ENCODE data around the gene SHISA7. TPM values are rescaled to one million over a fixed set of nuclear protein-coding genes. Genes with fewer than 3 reads are reported as not detected.
"Not testable (repeated sequence)": the region's sequence is repeated elsewhere in the genome, so short reads cannot be mapped to it uniquely, and the experiment has no call there.

The SHISA7 gene
- total and polyA plus RNA-seq, 5 donors from 2014 or later = not detected

DNA sequence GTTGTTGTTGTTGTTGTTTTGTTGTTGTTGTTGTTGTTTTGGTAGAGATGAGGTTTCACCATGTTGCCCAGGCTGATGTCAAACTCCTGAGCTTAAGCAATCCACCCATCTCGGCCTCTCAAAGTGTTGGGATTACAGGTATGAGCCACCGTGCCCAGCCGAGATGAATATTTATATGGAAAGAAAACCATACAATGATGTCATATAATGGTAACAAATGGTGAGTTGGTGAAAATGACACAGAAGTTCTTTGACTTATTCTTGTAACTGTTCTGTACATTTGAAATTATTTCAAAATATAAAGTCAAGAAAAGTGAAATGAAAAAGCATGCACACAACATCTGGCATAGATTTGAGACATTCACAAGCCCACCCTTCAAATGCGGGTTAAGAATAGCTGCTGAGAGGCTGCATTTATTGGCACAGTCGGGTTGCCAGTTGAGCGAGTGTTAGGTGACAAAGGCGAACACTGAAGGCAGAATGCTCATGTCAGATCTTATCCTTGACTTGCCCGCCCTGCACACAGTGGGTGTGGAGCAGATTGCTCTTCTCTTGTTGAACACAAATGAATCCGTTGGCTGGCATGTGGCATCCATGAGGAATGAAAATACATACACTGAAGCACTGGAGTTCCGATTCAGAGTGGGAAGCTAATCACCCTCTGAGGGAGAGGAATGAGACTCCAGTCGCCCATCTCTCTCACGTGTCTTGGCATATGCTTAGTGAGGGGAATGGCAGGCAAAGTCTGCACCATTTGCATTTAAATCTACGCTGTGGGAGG is 19.7 kb downstream of the SHISA7 start:
- no peak for DNase-seq
- Mint-ChIP-seq H3K27ac (no peak overlapping the region), H3K27me3 (peaks cover 18% of the 10 kb centered on the region), H3K4me1 (peaks cover 0 to 17% (median 5%) of the 10 kb centered on the region in 4 donors), H3K9me3 (peaks cover 0 to 2% (median 0%) of the 10 kb centered on the region in 7 donors), H3K4me3 (no peak overlapping the region), H3K36me3 (no peaks in the 10 kb centered on the region)
- no peak overlapping the region for H3K4me3 ChIP-seq (ENCODE audit: low read depth, low read length)
- ATAC-seq (ENCODE audit: low read depth in 2 of 2) = no peak
- no peaks in the 10 kb centered on the region for H3K9me3 ChIP-seq (ENCODE audit: control insufficient read depth in 2 of 2, low read length in 2 of 2)
- no peak overlapping the region for H3K27ac ChIP-seq (ENCODE audit: insufficient read depth, low read length, poor library complexity, severe bottlenecking)
- no peaks in the 10 kb centered on the region for H3K36me3 ChIP-seq (ENCODE audit: control insufficient read depth, insufficient read depth, low read length)
- peaks cover 9% of the 10 kb centered on the region for H3K4me1 ChIP-seq (ENCODE audit: control insufficient read depth, insufficient read depth, low read length, poor library complexity, severe bottlenecking)
- H3K27me3 ChIP-seq (ENCODE audit: control insufficient read depth, insufficient read depth, low read length) = peaks cover 2% of the 10 kb centered on the region

DNA sequence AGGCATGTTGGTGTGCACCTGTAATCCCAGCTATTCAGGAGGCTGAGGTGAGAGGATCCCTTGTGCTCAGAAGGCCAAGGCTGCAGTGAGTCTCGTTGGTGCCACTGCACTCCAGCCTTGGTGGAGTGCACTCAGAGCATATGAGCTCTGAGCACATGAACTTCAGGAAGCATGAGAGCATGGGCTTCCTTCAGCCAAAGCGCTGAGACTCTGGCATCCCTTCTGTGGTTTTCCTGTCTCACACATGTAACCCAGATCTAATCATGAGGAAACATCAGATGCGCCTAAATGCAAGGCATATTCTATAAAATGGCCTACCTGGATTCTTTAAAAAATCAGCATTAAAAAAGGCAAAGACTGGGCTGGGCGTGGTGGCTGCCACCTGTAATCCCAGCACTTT is 21.8 kb downstream of the SHISA7 start:
- H3K9me3 ChIP-seq (ENCODE audit: control insufficient read depth in 2 of 2, low read length in 2 of 2); H3K4me1 ChIP-seq (ENCODE audit: control insufficient read depth, insufficient read depth, low read length, poor library complexity, severe bottlenecking); H3K36me3 Mint-ChIP-seq; H3K36me3 ChIP-seq (ENCODE audit: control insufficient read depth, insufficient read depth, low read length); H3K4me3 ChIP-seq (ENCODE audit: low read depth, low read length); H3K27me3 ChIP-seq (ENCODE audit: control insufficient read depth, insufficient read depth, low read length); H3K27ac ChIP-seq (ENCODE audit: insufficient read depth, low read length, poor library complexity, severe bottlenecking); H3K9me3 Mint-ChIP-seq: not testable (repeated sequence)
- DNase-seq = peak in 1 of 3 donors; percentile 34
- Mint-ChIP-seq H3K27ac (peak overlapping the region in 1 of 3 donors; percentile 38), H3K4me3 (peak overlapping the region in 2 of 4 donors; percentile 26 to 63), H3K27me3 (peaks cover 20% of the 10 kb centered on the region), H3K4me1 (peaks cover 0 to 21% (median 5%) of the 10 kb centered on the region in 4 donors)
- peak in 1 of 2 donors; percentile 60 for ATAC-seq (ENCODE audit: low read depth in 2 of 2)

DNA sequence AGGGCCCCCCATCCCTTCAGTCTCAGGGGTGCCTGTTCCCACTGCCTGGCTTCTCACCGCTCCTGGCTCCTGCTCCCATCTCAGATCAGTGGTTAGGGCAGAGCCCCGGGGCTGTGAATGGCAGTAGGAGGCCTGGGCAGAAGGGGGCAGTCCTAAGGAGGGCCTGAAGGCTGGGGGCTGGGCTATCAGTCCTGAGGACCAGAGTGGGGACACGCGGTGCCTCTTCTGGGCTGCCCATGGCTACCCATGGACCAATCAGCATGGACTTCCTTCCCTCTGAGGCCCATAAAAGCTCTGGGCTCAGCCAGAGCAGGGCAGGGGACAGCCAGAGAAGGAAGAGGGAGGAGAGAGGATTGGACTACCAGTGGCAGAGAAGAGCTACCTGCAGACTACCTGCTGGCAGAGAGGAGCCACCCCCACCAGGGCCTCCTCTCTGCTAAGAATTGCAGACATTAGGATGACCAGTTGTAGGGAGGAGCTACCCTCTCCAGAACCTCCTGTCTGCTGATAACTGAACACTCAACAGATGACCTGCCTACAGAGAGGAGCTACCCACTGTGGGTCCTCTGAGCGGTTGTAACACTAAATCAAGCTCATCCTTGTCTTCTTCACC is 23.4 kb downstream of the SHISA7 start:
- no peak overlapping the region for H3K27ac ChIP-seq (ENCODE audit: insufficient read depth, low read length, poor library complexity, severe bottlenecking)
- Mint-ChIP-seq H3K4me1 (peaks cover 0 to 21% (median 5%) of the 10 kb centered on the region in 4 donors), H3K9me3 (peaks cover 0 to 1% (median 0%) of the 10 kb centered on the region in 7 donors), H3K27me3 (peaks cover 21% of the 10 kb centered on the region), H3K27ac (no peak overlapping the region), H3K36me3 (no peaks in the 10 kb centered on the region), H3K4me3 (no peak overlapping the region)
- H3K4me1 ChIP-seq (ENCODE audit: control insufficient read depth, insufficient read depth, low read length, poor library complexity, severe bottlenecking) = peaks cover 9% of the 10 kb centered on the region
- no peaks in the 10 kb centered on the region for H3K36me3 ChIP-seq (ENCODE audit: control insufficient read depth, insufficient read depth, low read length)
- H3K9me3 ChIP-seq (ENCODE audit: control insufficient read depth in 2 of 2, low read length in 2 of 2) = no peaks in the 10 kb centered on the region
- no peak overlapping the region for H3K4me3 ChIP-seq (ENCODE audit: low read depth, low read length)
- DNase-seq = no peak
- no peak for ATAC-seq (ENCODE audit: low read depth in 2 of 2)
- peaks cover 2% of the 10 kb centered on the region for H3K27me3 ChIP-seq (ENCODE audit: control insufficient read depth, insufficient read depth, low read length)

DNA sequence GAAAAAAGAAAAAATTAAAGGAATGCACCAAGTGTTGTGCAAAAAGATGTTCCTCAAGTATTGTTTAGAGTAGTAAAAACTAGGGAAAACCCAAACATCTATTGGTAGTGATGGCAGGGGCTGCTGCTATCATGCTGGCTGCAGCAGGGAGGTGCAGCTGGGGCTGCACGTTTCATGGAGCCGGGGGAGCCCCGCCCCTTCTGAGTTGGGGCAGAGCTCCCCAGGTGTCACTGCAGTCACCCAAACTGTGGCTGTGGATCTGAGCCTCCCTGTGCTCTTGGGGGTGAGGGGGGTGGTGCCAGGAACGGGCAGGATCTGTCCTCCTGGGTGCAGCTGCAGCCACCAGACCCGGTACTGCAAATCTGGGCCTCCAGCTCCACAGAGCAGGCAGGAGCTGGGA is 24.0 kb downstream of the SHISA7 start:
- DNase-seq = no peak
- Mint-ChIP-seq H3K4me1 (peaks cover 0 to 21% (median 5%) of the 10 kb centered on the region in 4 donors), H3K4me3 (no peak overlapping the region), H3K36me3 (no peaks in the 10 kb centered on the region), H3K27ac (no peak overlapping the region), H3K27me3 (peaks cover 25% of the 10 kb centered on the region), H3K9me3 (peaks cover 0 to 2% (median 0%) of the 10 kb centered on the region in 7 donors)
- Histone ChIP-seq H3K4me3 (ENCODE audit: low read depth, low read length) (no peak overlapping the region), H3K36me3 (ENCODE audit: control insufficient read depth, insufficient read depth, low read length) (no peaks in the 10 kb centered on the region), H3K27me3 (ENCODE audit: control insufficient read depth, insufficient read depth, low read length) (no peaks in the 10 kb centered on the region), H3K9me3 (ENCODE audit: control insufficient read depth in 2 of 2, low read length in 2 of 2) (no peaks in the 10 kb centered on the region), H3K4me1 (ENCODE audit: control insufficient read depth, insufficient read depth, low read length, poor library complexity, severe bottlenecking) (peaks cover 9% of the 10 kb centered on the region), H3K27ac (ENCODE audit: insufficient read depth, low read length, poor library complexity, severe bottlenecking) (no peak overlapping the region)
- ATAC-seq (ENCODE audit: low read depth in 2 of 2) = no peak

DNA sequence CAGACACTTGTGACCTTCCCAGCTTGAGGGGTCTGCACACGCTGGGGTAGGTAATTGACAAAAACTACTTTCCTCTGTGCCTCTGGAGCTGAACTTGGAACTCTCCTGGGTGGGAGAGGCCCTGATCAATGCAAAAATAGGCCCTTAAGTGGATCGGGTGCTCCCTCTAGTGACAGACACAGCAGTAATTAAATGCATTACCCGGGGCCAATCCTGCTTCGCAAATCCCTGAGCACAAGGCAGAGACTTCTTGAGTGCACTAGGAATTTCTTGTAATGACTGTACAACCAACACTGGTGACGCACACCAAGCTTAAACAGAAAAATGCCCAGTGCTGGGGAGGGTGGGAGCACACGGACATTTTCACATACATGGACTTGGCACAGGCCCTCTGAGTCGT is 24.9 kb downstream of the SHISA7 start:
- no peak overlapping the region for H3K27ac Mint-ChIP-seq
- no peak overlapping the region for H3K4me3 Mint-ChIP-seq
- Histone ChIP-seq H3K27ac (ENCODE audit: insufficient read depth, low read length, poor library complexity, severe bottlenecking) (no peak overlapping the region), H3K36me3 (ENCODE audit: control insufficient read depth, insufficient read depth, low read length) (no peaks in the 10 kb centered on the region), H3K4me1 (ENCODE audit: control insufficient read depth, insufficient read depth, low read length, poor library complexity, severe bottlenecking) (peaks cover 9% of the 10 kb centered on the region), H3K9me3 (ENCODE audit: control insufficient read depth in 2 of 2, low read length in 2 of 2) (no peaks in the 10 kb centered on the region), H3K27me3 (ENCODE audit: control insufficient read depth, insufficient read depth, low read length) (no peaks in the 10 kb centered on the region), H3K4me3 (ENCODE audit: low read depth, low read length) (no peak overlapping the region)
- peaks cover 0 to 2% (median 0%) of the 10 kb centered on the region in 7 donors for H3K9me3 Mint-ChIP-seq
- H3K27me3 Mint-ChIP-seq = peaks cover 22% of the 10 kb centered on the region
- DNase-seq (peak; percentile 26 to 71 (median 52)), ATAC-seq (ENCODE audit: low read depth in 2 of 2) (peak in 1 of 2 donors; percentile 68)
- no peaks in the 10 kb centered on the region for H3K36me3 Mint-ChIP-seq
- H3K4me1 Mint-ChIP-seq = peaks cover 0 to 21% (median 5%) of the 10 kb centered on the region in 4 donors

DNA sequence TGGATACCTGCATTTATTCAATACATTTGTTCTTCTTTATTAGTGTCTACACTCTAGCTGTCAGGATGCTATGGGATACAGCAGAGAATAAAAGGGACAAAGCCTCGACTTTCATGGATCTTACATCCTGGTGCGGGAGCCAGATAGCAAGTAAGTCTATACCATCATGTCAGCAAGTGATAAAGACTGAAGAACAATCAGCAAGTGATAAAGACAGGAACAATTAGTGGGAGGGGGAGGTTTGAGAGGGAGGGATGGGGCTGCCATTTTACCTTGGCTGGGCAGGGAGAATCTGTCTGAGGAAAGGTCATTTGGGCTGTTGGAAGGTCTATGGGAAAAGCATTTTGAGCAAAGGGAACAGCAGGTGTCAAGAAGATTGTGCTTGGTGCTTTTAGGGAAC is 32.9 kb downstream of the SHISA7 start:
- Mint-ChIP-seq H3K27ac (no peak overlapping the region), H3K36me3 (peaks cover 11% of the 10 kb centered on the region), H3K9me3 (peaks cover 0 to 8% (median 5%) of the 10 kb centered on the region in 7 donors), H3K27me3 (peaks cover 16% of the 10 kb centered on the region), H3K4me1 (peaks cover 9 to 33% (median 22%) of the 10 kb centered on the region in 4 donors), H3K4me3 (peak overlapping the region in 2 of 4 donors; percentile 23 to 64)
- H3K9me3 ChIP-seq (ENCODE audit: control insufficient read depth in 2 of 2, low read length in 2 of 2) = peaks cover 2 to 7% of the 10 kb centered on the region in 2 experiments
- H3K4me3 ChIP-seq (ENCODE audit: low read depth, low read length) = no peak overlapping the region
- ATAC-seq (ENCODE audit: low read depth in 2 of 2) = no peak
- no peak overlapping the region for H3K27ac ChIP-seq (ENCODE audit: insufficient read depth, low read length, poor library complexity, severe bottlenecking)
- no peaks in the 10 kb centered on the region for H3K36me3 ChIP-seq (ENCODE audit: control insufficient read depth, insufficient read depth, low read length)
- no peaks in the 10 kb centered on the region for H3K27me3 ChIP-seq (ENCODE audit: control insufficient read depth, insufficient read depth, low read length)
- H3K4me1 ChIP-seq (ENCODE audit: control insufficient read depth, insufficient read depth, low read length, poor library complexity, severe bottlenecking) = peaks cover 24% of the 10 kb centered on the region
- DNase-seq = no peak

DNA sequence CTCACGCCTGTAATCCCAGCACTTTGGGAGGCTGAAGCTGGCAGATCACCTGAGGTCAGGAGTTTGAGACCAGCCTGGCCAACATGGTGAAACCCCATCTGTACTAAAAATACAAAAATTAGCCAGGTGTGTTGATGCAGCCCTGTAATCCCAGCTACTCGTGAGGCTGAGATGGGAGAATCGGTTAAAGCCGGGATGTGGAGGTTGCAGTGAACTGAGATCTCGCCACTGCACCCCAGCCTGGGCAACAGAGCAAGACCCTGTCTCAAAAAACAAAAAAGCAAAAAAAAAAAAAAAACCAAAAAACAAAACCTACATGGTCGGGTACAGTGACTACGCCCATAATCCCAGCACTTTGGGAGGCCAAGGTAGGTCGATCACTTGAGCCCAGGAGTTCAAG is 33.9 kb downstream of the SHISA7 start:
- Mint-ChIP-seq H3K36me3 (peaks cover 11% of the 10 kb centered on the region), H3K4me3 (peak overlapping the region; percentile 38 to 92 (median 77)), H3K4me1 (peaks cover 9 to 33% (median 22%) of the 10 kb centered on the region in 4 donors), H3K27ac (peak overlapping the region in 2 of 3 donors; percentile 99 to 100)
- not testable (repeated sequence) for H3K9me3 ChIP-seq (ENCODE audit: control insufficient read depth in 2 of 2, low read length in 2 of 2); H3K4me3 ChIP-seq (ENCODE audit: low read depth, low read length); ATAC-seq (ENCODE audit: low read depth in 2 of 2); H3K36me3 ChIP-seq (ENCODE audit: control insufficient read depth, insufficient read depth, low read length); DNase-seq; H3K27ac ChIP-seq (ENCODE audit: insufficient read depth, low read length, poor library complexity, severe bottlenecking); H3K27me3 Mint-ChIP-seq; H3K27me3 ChIP-seq (ENCODE audit: control insufficient read depth, insufficient read depth, low read length); H3K9me3 Mint-ChIP-seq
- peaks cover 24% of the 10 kb centered on the region for H3K4me1 ChIP-seq (ENCODE audit: control insufficient read depth, insufficient read depth, low read length, poor library complexity, severe bottlenecking)
